HG03378 (cell line): ENCODE measurements around the gene AGO3.

Source experiments
- ATAC-seq: cut with Tn5 transposase; IDR thresholded peaks from one replicate; pipeline ENCODE4 v1.9.1; 2021; ENCODE audit warnings: mild to moderate bottlenecking, moderate library complexity; ENCODE audit not compliant: unreplicated experiment

Gene AGO3

GRCh38 chr1:36094621-36095061 lies 163.7 kb downstream of the AGO3 start:
- no peak for ATAC-seq

- ATAC-seq = no peak
Observed at GRCh38 chr1:36095760-36096405, 165.0 kb downstream of the AGO3 start.

- no peak for ATAC-seq
Observed at GRCh38 chr1:36096500-36097432, 165.9 kb downstream of the AGO3 start.

- no peak for ATAC-seq
Observed at GRCh38 chr1:36097693-36098585, 167.0 kb downstream of the AGO3 start.

- ATAC-seq = no peak
Observed at GRCh38 chr1:36098650-36099365, 167.9 kb downstream of the AGO3 start.

GRCh38 chr1:36099681-36100341 lies 168.9 kb downstream of the AGO3 start:
- ATAC-seq = no peak

GRCh38 chr1:36100376-36100775 lies 169.5 kb downstream of the AGO3 start:
- no peak for ATAC-seq

GRCh38 chr1:36101546-36101945 lies 170.6 kb downstream of the AGO3 start:
- ATAC-seq = no peak

GRCh38 chr1:36106269-36106668 lies 175.4 kb downstream of the AGO3 start:
- no peak for ATAC-seq

GRCh38 chr1:36107394-36107793 lies 176.5 kb downstream of the AGO3 start:
- no peak for ATAC-seq

- no peak for ATAC-seq
Observed at GRCh38 chr1:36108314-36108713, 177.4 kb downstream of the AGO3 start.

GRCh38 chr1:36109041-36109679 lies 178.3 kb downstream of the AGO3 start:
- no peak for ATAC-seq

- no peak for ATAC-seq
Observed at GRCh38 chr1:36111151-36111550, 180.2 kb downstream of the AGO3 start.

GRCh38 chr1:36112823-36113222 lies 181.9 kb downstream of the AGO3 start:
- no peak for ATAC-seq

GRCh38 chr1:36114371-36114770 lies 183.5 kb downstream of the AGO3 start:
- ATAC-seq = no peak

GRCh38 chr1:36115200-36115669 lies 184.3 kb downstream of the AGO3 start:
- ATAC-seq = no peak

- ATAC-seq = no peak
Observed at GRCh38 chr1:36115931-36116330, 185.0 kb downstream of the AGO3 start.

GRCh38 chr1:36116901-36117300 lies 186.0 kb downstream of the AGO3 start:
- ATAC-seq = no peak

- no peak for ATAC-seq
Observed at GRCh38 chr1:36118447-36119204, 187.7 kb downstream of the AGO3 start.
